Gastrocnemius medialis (tissue), 4 donors: ENCODE data around the gene STK17A. TPM values are rescaled to one million over a fixed set of nuclear protein-coding genes. Genes with fewer than 3 reads are reported as not detected.

ENCODE experiments used
- ATAC-seq, 2 donors: fragments of 150-250 bp; one replicate each; pipeline ENCODE4 v1.9.1; 2016
- DNase-seq, 2 donors: peaks; one replicate each; pipeline ENCODE4 v3.0.0-alpha.2; 2019
- H3K27ac ChIP-seq, 4 donors: fragments of 200-600 bp; sonication (generic); 1 replicate in 1 of 4; 2 replicates in 3 of 4; pipeline ENCODE4 v1.5.1; 2016 to 2018; ENCODE audit warnings: mild to moderate bottlenecking in 2 of 4, moderate library complexity in 1 of 4
- H3K27me3 ChIP-seq, 3 donors: fragments of 200-600 bp; sonication (generic) in 2 of 3; 1 replicate in 1 of 3; 2 replicates in 2 of 3; pipeline versions ENCODE4 v1.5.1 to v1.6.0; 2016 to 2019; ENCODE audit warnings: mild to moderate bottlenecking in 1 of 3, moderate library complexity in 1 of 3
- H3K36me3 ChIP-seq, 2 donors: fragments of 200-600 bp; sonication (generic) in 1 of 2; one replicate each; pipeline ENCODE4 v1.5.1; 2017 to 2018
- H3K4me1 ChIP-seq, 2 donors: fragments of 200-600 bp; sonication (generic) in 1 of 2; one replicate each; pipeline ENCODE4 v1.5.1; 2016 to 2017; ENCODE audit warnings: mild to moderate bottlenecking in 2 of 2
- H3K4me3 ChIP-seq, 4 donors: fragments of 200-600 bp; sonication (generic) in 3 of 4; 1 replicate in 1 of 4; 2 replicates in 3 of 4; pipeline ENCODE4 v1.5.1; 2016 to 2019; ENCODE audit warnings: mild to moderate bottlenecking in 2 of 4
- H3K9me3 ChIP-seq, 3 donors: fragments of 200-600 bp; sonication (generic) in 2 of 3; 1 replicate in 1 of 3; 2 replicates in 2 of 3; pipeline ENCODE4 v1.5.1; 2016 to 2019
- POLR2A ChIP-seq, 2 donors: fragments of 450-650 bp; IDR thresholded peaks; one replicate each; pipeline ENCODE4 v1.6.1; 2017; ENCODE audit warnings: antibody characterized with exemption in 2 of 2, mild to moderate bottlenecking in 2 of 2, moderate library complexity in 2 of 2
- in situ Hi-C, 4 donors: fragments of 200-750 bp; cut with MboI; loops; one replicate each; pipeline versions ENCODE4 v1.15.0 to v1.8.0; 2017; ENCODE audit warnings: low sequenced_read_pairs in 4 of 4
- intact Hi-C: fragments of 100-400 bp; cut with DNase I; formaldehyde crosslinking; loops from one replicate; pipeline ENCODE4 v1.15.1; 2023; ENCODE audit warnings: low total_unique reads
- total RNA-seq, 4 donors: library from RNA; depleted of rRNA; stranded (reverse); fragments of >200 nt; gene quantifications; one replicate each; pipeline versions ENCODE4 v1.1.0 to v1.2.3, GENCODE V29; 2016
- TF ChIP-seq, protein P1 (sequence below), 5 experiments: fragments of 450-650 bp in 3 of 5; fragments of 200-600 bp in 2 of 5; sonication (generic) in 2 of 5; IDR thresholded peaks in 4 of 5; conservative IDR thresholded peaks in 1 of 5; 1 replicate in 4 of 5; 2 replicates in 1 of 5; pipeline ENCODE4 v1.5.1; 2016 to 2019; ENCODE audit warnings: antibody characterized with exemption in 5 of 5, mild to moderate bottlenecking in 3 of 5, moderate library complexity in 3 of 5

The STK17A gene
- total RNA-seq, 4 donors from 2014 or later: 19.7 to 22.3 (median 21.4) TPM

DNA sequence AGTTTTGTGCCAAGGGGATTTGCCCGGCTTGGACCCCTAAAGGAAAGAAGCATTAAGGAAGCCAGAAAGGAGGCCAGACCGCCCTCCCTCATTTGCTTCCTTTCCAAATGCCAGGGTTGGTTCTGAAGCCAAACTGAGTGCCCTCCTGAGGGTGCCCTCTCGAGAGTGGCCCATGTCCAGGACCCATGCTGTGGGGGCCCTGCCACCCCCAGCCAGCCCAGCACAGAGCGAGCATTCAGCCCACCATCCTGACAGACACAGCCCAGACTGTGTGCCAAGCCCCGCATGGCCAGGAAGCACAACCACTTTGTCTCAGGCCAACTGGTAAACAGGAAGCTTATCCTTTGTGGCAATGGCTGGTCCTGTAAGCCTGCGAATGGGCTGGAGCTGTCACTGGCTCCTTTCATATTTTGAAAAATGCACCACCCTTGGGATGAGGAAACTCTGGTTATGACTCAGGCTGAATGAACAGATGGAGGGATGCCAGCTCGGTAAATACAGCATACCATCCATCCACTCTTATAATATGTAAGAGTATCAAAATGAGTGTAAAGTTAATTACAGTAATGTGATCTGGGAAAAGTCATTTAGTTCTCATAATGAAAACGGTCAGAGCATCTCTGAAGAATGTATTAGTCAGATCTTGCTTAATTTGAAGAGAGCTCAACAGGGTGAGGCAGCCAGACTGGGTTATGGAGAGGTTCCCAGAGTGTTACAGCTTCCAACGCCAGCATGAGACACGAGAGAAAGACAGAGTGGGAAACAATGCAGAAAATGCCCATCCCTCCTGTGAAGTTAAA is 65.0 kb downstream of the STK17A start:
- intact Hi-C loops: loop anchor here (1.0 to 5.0 kb wide), 2 partner anchors 54 to 65 kb away; partner anchors contain the start of gene STK17A
- Histone ChIP-seq H3K4me3 (peak overlapping the region in 1 of 4 donors; percentile 39), H3K9me3 (no peaks in the 10 kb centered on the region), H3K4me1 (peaks cover 45 to 56% of the 10 kb centered on the region in 2 donors), H3K36me3 (peaks cover 0 to 10% of the 10 kb centered on the region in 2 donors), H3K27me3 (no peaks in the 10 kb centered on the region), H3K27ac (peak overlapping the region; percentile 59 to 83 (median 80))
- in situ Hi-C loops: no loop called here
- DNase-seq (peak; percentile 63 to 70), ATAC-seq (peak; percentile 92 to 93)
- TF ChIP-seq, protein P1, sequence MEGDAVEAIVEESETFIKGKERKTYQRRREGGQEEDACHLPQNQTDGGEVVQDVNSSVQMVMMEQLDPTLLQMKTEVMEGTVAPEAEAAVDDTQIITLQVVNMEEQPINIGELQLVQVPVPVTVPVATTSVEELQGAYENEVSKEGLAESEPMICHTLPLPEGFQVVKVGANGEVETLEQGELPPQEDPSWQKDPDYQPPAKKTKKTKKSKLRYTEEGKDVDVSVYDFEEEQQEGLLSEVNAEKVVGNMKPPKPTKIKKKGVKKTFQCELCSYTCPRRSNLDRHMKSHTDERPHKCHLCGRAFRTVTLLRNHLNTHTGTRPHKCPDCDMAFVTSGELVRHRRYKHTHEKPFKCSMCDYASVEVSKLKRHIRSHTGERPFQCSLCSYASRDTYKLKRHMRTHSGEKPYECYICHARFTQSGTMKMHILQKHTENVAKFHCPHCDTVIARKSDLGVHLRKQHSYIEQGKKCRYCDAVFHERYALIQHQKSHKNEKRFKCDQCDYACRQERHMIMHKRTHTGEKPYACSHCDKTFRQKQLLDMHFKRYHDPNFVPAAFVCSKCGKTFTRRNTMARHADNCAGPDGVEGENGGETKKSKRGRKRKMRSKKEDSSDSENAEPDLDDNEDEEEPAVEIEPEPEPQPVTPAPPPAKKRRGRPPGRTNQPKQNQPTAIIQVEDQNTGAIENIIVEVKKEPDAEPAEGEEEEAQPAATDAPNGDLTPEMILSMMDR (IDR thresholded peaks at IDR 0.05 in 4 of 5, conservative IDR thresholded peaks at IDR 0.05 in 1 of 5): no peak
- no peak for TF ChIP-seq POLR2A (IDR thresholded peaks at IDR 0.05)

- Histone ChIP-seq H3K36me3 (peaks cover 0 to 6% of the 10 kb centered on the region in 2 donors), H3K27me3 (no peaks in the 10 kb centered on the region), H3K4me3 (no peak overlapping the region), H3K9me3 (no peaks in the 10 kb centered on the region), H3K4me1 (peaks cover 45 to 56% of the 10 kb centered on the region in 2 donors), H3K27ac (peak overlapping the region; percentile 59 to 83 (median 80))
- peak; percentile 16 to 19 for ATAC-seq
- intact Hi-C loops: loop anchor here (1.0 to 5.0 kb wide), 2 partner anchors 54 to 65 kb away; partner anchors contain the start of gene STK17A
- TF ChIP-seq POLR2A (IDR thresholded peaks at IDR 0.05): no peak
- TF ChIP-seq, protein P1 (IDR thresholded peaks at IDR 0.05 in 4 of 5, conservative IDR thresholded peaks at IDR 0.05 in 1 of 5): no peak
- DNase-seq: no peak
- in situ Hi-C loops: no loop called here
Measured at GRCh38 chr7:43648473-43649406, 65.8 kb downstream of the STK17A start.

- ATAC-seq (no peak), DNase-seq (no peak)
- in situ Hi-C loops: no loop called here
Measured at GRCh38 chr7:43649755-43650274, 66.9 kb downstream of the STK17A start.

More at GRCh38 chr7:43649755-43650274, 66.9 kb downstream of the STK17A start:
- H3K4me1 ChIP-seq: peaks cover 45 to 56% of the 10 kb centered on the region in 2 donors
- H3K27ac ChIP-seq: peak overlapping the region in 2 of 4 donors; percentile 54 to 66
- no peaks in the 10 kb centered on the region for H3K9me3 ChIP-seq
- no peaks in the 10 kb centered on the region for H3K27me3 ChIP-seq
- H3K4me3 ChIP-seq: no peak overlapping the region
- intact Hi-C loops: loop anchor here (5.0 kb wide), 1 partner anchor 52 kb away; no protein-coding TSS in a partner anchor
- TF ChIP-seq POLR2A (IDR thresholded peaks at IDR 0.05): no peak
- TF ChIP-seq, protein P1 (IDR thresholded peaks at IDR 0.05 in 4 of 5, conservative IDR thresholded peaks at IDR 0.05 in 1 of 5): no peak
- H3K36me3 ChIP-seq: no peaks in the 10 kb centered on the region
